NCI-H510A (cell line): ENCODE results near the gene FANCI.
A peak's percentile ranks its signal among the peaks of the same experiment; 100 is the strongest.

ENCODE experiments used
- DNase-seq: peaks from one replicate; lab custom pipeline; 2025; lab: John Stamatoyannopoulos, UW

Gene FANCI

GRCh38 chr15:89243691-89244573 is at the start of gene FANCI:
Gene FANCI, plus strand, starts transcription at chr15:89243979. Its CDS starts 3,669 bp downstream, at chr15:89247648.
- DNase-seq: peak; percentile 87

- DNase-seq: no peak
Measured at GRCh38 chr15:89194608-89195007, 49.2 kb upstream of the FANCI start.

- no peak for DNase-seq
Measured at GRCh38 chr15:89195836-89196235, 47.9 kb upstream of the FANCI start.

GRCh38 chr15:89196241-89196640 is 47.5 kb upstream of the FANCI start:
- no peak for DNase-seq

- no peak for DNase-seq
Measured at GRCh38 chr15:89196994-89197393, 46.8 kb upstream of the FANCI start.

- peak; percentile 31 for DNase-seq
Measured at GRCh38 chr15:89197503-89197971, 46.2 kb upstream of the FANCI start.

- no peak for DNase-seq
Measured at GRCh38 chr15:89198196-89198595, 45.6 kb upstream of the FANCI start.

GRCh38 chr15:89198934-89199333 is 44.8 kb upstream of the FANCI start:
- no peak for DNase-seq

GRCh38 chr15:89199746-89200145 is 44.0 kb upstream of the FANCI start:
- DNase-seq: no peak

GRCh38 chr15:89200182-89200581 is 43.6 kb upstream of the FANCI start:
- DNase-seq: no peak

GRCh38 chr15:89201465-89202005 is 42.2 kb upstream of the FANCI start:
- no peak for DNase-seq

GRCh38 chr15:89203705-89204273 is 40.0 kb upstream of the FANCI start:
- no peak for DNase-seq

- no peak for DNase-seq
Measured at GRCh38 chr15:89205991-89206585, 37.7 kb upstream of the FANCI start.

GRCh38 chr15:89206908-89207331 is 36.9 kb upstream of the FANCI start:
- no peak for DNase-seq

GRCh38 chr15:89208256-89208655 is 35.5 kb upstream of the FANCI start:
- DNase-seq: no peak

GRCh38 chr15:89209057-89209456 is 34.7 kb upstream of the FANCI start:
- no peak for DNase-seq

- no peak for DNase-seq
Measured at GRCh38 chr15:89211678-89212170, 32.1 kb upstream of the FANCI start.

GRCh38 chr15:89215627-89216026 is 28.2 kb upstream of the FANCI start:
- DNase-seq: no peak

- no peak for DNase-seq
Measured at GRCh38 chr15:89217031-89217430, 26.7 kb upstream of the FANCI start.

GRCh38 chr15:89217686-89218376 is 25.9 kb upstream of the FANCI start:
- no peak for DNase-seq

GRCh38 chr15:89218531-89218930 is 25.2 kb upstream of the FANCI start:
- DNase-seq: no peak

GRCh38 chr15:89221543-89221942 is 22.2 kb upstream of the FANCI start, which contains the start of gene RLBP1:
Gene RLBP1, minus strand, starts transcription at chr15:89221579. Its CDS starts 2,604 bp downstream, at chr15:89218975.
- DNase-seq: no peak
